HG03064 (cell line): ENCODE measurements around the gene SAPCD2.
"Not testable (repeated sequence)": the region's sequence is repeated elsewhere in the genome, so short reads cannot be mapped to it uniquely, and the experiment has no call there.

Experiments
- ATAC-seq: cut with Tn5 transposase; IDR thresholded peaks from one replicate; pipeline ENCODE4 v1.9.1; 2021; ENCODE audit warnings: low read depth; ENCODE audit not compliant: unreplicated experiment

The SAPCD2 gene

GRCh38 chr9:137066096-137066861 lies 4.1 kb downstream of the SAPCD2 start:
- no peak for ATAC-seq

GRCh38 chr9:137065336-137065967 lies 4.9 kb downstream of the SAPCD2 start:
- no peak for ATAC-seq

GRCh38 chr9:137064880-137065164 lies 5.5 kb downstream of the SAPCD2 start:
- ATAC-seq: no peak

- no peak for ATAC-seq
These were observed 6.1 kb downstream of the SAPCD2 start for GRCh38 chr9:137064027-137064879.

- no peak for ATAC-seq
These were observed 6.9 kb downstream of the SAPCD2 start for GRCh38 chr9:137063311-137064026.

GRCh38 chr9:137062798-137063197 lies 7.6 kb downstream of the SAPCD2 start:
- ATAC-seq: not testable (repeated sequence)

GRCh38 chr9:137062384-137062783 lies 8.0 kb downstream of the SAPCD2 start:
- ATAC-seq: no peak

GRCh38 chr9:137058521-137059234 lies 11.7 kb downstream of the SAPCD2 start:
- ATAC-seq: no peak

GRCh38 chr9:137057545-137057944 lies 12.8 kb downstream of the SAPCD2 start:
- no peak for ATAC-seq

GRCh38 chr9:137056739-137057415 lies 13.5 kb downstream of the SAPCD2 start:
- no peak for ATAC-seq

- ATAC-seq: no peak
These were observed 14.7 kb downstream of the SAPCD2 start for GRCh38 chr9:137055385-137056364.

- no peak for ATAC-seq
These were observed 15.4 kb downstream of the SAPCD2 start for GRCh38 chr9:137054932-137055384.

GRCh38 chr9:137053944-137054931 lies 16.1 kb downstream of the SAPCD2 start, which contains the start of gene ENTPD2:
Gene ENTPD2, minus strand, starts transcription at chr9:137054061. Its CDS starts 64 bp downstream, at chr9:137053997.
- ATAC-seq: no peak

GRCh38 chr9:137052998-137053943 lies 17.1 kb downstream of the SAPCD2 start:
- no peak for ATAC-seq

GRCh38 chr9:137052293-137052692 lies 18.1 kb downstream of the SAPCD2 start:
- ATAC-seq: no peak

GRCh38 chr9:137051145-137051724 lies 19.1 kb downstream of the SAPCD2 start:
- no peak for ATAC-seq
